SU-DHL-6 (cell line): ENCODE measurements around the gene IFNW1.
"Not testable (repeated sequence)": the region's sequence is repeated elsewhere in the genome, so short reads cannot be mapped to it uniquely, and the experiment has no call there.

ENCODE experiments used
- CTCF ChIP-seq: fragments of 200-600 bp; sonication (generic); IDR thresholded peaks from one replicate; pipeline ENCODE4 v1.5.1; 2017; ENCODE audit warnings: antibody characterized with exemption, mild to moderate bottlenecking, low read length, moderate library complexity; ENCODE audit not compliant: insufficient read depth, poor library complexity, severe bottlenecking
- EZH2phosphoT487 ChIP-seq: fragments of 200-600 bp; sonication (generic), shearing (Covaris generic); conservative IDR thresholded peaks from 2 replicates; pipeline ENCODE4 v1.6.1; 2018; ENCODE audit warnings: mild to moderate bottlenecking, antibody characterized with exemption, low read length, moderate library complexity, mixed read lengths

DNA sequence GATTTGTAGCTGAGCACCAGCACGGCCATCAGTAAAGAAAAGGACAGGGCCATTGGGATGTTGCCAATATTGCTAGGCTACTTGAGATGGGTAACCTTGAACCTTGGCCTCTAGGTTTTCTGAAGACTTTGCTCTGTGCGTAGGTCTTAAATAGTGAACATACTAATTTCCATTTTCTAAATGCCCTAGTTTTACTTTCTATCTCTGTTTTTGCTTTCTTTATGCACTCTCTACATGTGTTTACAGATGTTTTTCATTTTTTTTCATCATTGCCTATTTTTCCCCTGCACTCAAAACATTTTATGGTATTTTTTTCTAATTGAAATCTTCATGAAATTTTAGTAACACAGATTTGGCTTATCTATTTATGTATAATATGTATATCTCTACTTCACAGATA lies 24.9 kb upstream of the IFNW1 start, which contains the start of gene IFNA21:
- TF ChIP-seq CTCF, EZH2phosphoT487: not testable (repeated sequence)
